ENCODE measurements around the gene TMEM37. TPM values are rescaled to one million over a fixed set of nuclear protein-coding genes. Genes with fewer than 3 reads are reported as not detected.

TMEM37 gene
- total RNA-seq, 2 donors from 2014 or later: 24.3 to 52.1 TPM

DNA sequence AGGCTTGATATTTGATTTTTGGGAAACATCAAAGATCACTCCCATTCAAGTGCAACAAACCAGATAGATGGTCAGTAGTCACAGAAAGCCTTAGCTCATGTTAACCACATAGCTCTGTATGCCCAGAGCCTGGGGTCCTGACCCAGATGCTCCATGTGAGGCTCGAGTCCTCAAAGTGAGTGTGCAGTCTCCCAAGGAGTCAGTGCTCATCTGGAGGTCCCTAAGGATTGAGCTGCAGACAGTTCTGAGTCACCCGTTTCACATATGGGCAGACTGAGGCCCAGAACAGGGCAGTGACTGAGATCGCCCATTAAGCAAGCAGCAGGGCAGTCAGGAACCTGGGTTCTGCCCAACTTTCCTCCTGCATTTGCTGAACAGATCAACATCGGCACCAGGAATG lies 9.2 kb downstream of the TMEM37 start:
- Histone ChIP-seq H3K4me3 (no peak overlapping the region), H3K4me1 (no peaks in the 10 kb centered on the region), H3K9me3 (no peaks in the 10 kb centered on the region), H3K27ac (no peak overlapping the region), H3K27me3 (no peaks in the 10 kb centered on the region), H3K36me3 (no peaks in the 10 kb centered on the region), H3K9ac (ENCODE audit: low read depth in 2 of 2, low read length in 2 of 2) (no peak overlapping the region)
- intact Hi-C loops (cut with DNase I): no loop called here
- no peak for DNase-seq
- TF ChIP-seq, protein P1, sequence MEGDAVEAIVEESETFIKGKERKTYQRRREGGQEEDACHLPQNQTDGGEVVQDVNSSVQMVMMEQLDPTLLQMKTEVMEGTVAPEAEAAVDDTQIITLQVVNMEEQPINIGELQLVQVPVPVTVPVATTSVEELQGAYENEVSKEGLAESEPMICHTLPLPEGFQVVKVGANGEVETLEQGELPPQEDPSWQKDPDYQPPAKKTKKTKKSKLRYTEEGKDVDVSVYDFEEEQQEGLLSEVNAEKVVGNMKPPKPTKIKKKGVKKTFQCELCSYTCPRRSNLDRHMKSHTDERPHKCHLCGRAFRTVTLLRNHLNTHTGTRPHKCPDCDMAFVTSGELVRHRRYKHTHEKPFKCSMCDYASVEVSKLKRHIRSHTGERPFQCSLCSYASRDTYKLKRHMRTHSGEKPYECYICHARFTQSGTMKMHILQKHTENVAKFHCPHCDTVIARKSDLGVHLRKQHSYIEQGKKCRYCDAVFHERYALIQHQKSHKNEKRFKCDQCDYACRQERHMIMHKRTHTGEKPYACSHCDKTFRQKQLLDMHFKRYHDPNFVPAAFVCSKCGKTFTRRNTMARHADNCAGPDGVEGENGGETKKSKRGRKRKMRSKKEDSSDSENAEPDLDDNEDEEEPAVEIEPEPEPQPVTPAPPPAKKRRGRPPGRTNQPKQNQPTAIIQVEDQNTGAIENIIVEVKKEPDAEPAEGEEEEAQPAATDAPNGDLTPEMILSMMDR (IDR thresholded peaks at IDR 0.05): no peak

GRCh38 chr2:119441376-119442225 lies 9.9 kb downstream of the TMEM37 start:
- intact Hi-C loops (cut with DNase I): no loop called here
- Histone ChIP-seq H3K27ac (no peak overlapping the region), H3K4me3 (no peak overlapping the region), H3K27me3 (no peaks in the 10 kb centered on the region), H3K9me3 (no peaks in the 10 kb centered on the region), H3K36me3 (no peaks in the 10 kb centered on the region), H3K9ac (ENCODE audit: low read depth in 2 of 2, low read length in 2 of 2) (no peak overlapping the region), H3K4me1 (no peaks in the 10 kb centered on the region)
- TF ChIP-seq, protein P1 (IDR thresholded peaks at IDR 0.05): no peak
- no peak for DNase-seq

DNA sequence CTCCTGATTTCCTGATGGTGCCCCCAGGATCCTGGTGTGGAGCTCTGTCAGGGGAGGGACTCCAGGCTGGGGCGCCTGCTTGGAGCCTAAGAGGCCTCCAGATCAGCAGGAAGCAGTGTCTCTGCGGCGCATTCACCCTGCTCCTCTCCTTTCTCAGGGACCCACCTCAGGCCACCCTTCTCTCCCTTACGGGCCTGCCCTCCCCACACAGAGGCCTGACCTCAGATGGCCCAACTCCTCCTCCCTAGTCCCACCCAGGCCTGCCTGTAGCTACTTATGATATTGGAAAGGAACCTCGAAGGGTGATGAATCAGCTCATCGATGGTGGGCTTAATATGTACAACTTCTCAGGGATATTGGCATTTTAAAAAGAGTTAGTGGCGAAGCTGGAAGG lies 10.6 kb downstream of the TMEM37 start:
- Histone ChIP-seq H3K9me3 (no peaks in the 10 kb centered on the region), H3K4me1 (no peaks in the 10 kb centered on the region), H3K9ac (ENCODE audit: low read depth in 2 of 2, low read length in 2 of 2) (no peak overlapping the region), H3K27me3 (no peaks in the 10 kb centered on the region), H3K27ac (no peak overlapping the region), H3K4me3 (no peak overlapping the region), H3K36me3 (no peaks in the 10 kb centered on the region)
- DNase-seq: no peak
- intact Hi-C loops (cut with DNase I): no loop called here
- TF ChIP-seq, protein P1 (IDR thresholded peaks at IDR 0.05): no peak

- TF ChIP-seq, protein P1 (IDR thresholded peaks at IDR 0.05): no peak
- Histone ChIP-seq H3K4me3 (no peak overlapping the region), H3K27ac (no peak overlapping the region), H3K36me3 (no peaks in the 10 kb centered on the region), H3K9ac (ENCODE audit: low read depth in 2 of 2, low read length in 2 of 2) (no peak overlapping the region), H3K4me1 (no peaks in the 10 kb centered on the region), H3K27me3 (no peaks in the 10 kb centered on the region), H3K9me3 (no peaks in the 10 kb centered on the region)
- no peak for DNase-seq
- intact Hi-C loops (cut with DNase I): no loop called here
Observed at GRCh38 chr2:119442850-119443249, 11.2 kb downstream of the TMEM37 start.

- no peak overlapping the region for H3K9ac ChIP-seq (ENCODE audit: low read depth in 2 of 2, low read length in 2 of 2)
- H3K4me1 ChIP-seq: no peaks in the 10 kb centered on the region
- no peak overlapping the region for H3K27ac ChIP-seq
- DNase-seq: no peak
- TF ChIP-seq, protein P1 (IDR thresholded peaks at IDR 0.05): no peak
- H3K4me3 ChIP-seq: no peak overlapping the region
- H3K27me3 ChIP-seq: no peaks in the 10 kb centered on the region
- no peaks in the 10 kb centered on the region for H3K9me3 ChIP-seq
- H3K36me3 ChIP-seq: no peaks in the 10 kb centered on the region
- intact Hi-C loops (cut with DNase I): no loop called here
Observed at GRCh38 chr2:119446037-119446436, 14.4 kb downstream of the TMEM37 start.
